Measurements from ENCODE around the gene PMF1.

The PMF1 gene

DNA sequence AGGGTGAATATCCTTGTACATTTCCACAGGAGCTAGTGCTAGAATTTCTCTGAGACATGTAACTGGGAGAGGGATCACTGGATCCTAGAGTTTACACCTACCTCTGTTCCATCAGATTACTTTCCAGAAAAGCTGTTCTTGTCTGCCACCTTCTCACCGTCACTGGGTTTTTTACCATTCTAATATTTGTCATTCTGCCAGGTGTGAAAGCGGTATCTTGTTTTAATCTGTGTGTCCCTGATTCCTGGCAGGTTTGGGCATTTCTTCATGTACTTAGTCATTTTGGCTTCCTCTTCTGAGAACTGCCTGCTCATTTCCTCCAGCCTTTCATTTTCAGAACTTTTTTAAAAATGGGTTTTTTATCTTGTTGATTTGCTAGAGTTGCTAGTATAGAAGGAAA is 5.1 kb downstream of the PMF1 start:
- peaks cover 7% of the 10 kb centered on the region for H3K36me3 ChIP-seq (ENCODE audit: control insufficient read depth, insufficient read depth, low read length)
- H3K4me1 ChIP-seq (ENCODE audit: control insufficient read depth, insufficient read depth, low read length), result no peaks in the 10 kb centered on the region
- H3K4me3 ChIP-seq (ENCODE audit: insufficient read depth, low read depth, low read length), result no peak overlapping the region
- no peaks in the 10 kb centered on the region for H3K9me3 ChIP-seq (ENCODE audit: control insufficient read depth, low read length)
- WGBS, 2 experiments, result 97 to 98% methylated on average over 2 of the region's 2 CpGs
- no peak overlapping the region for H3K27ac ChIP-seq (ENCODE audit: insufficient read depth, low read depth, low read length, poor library complexity, severe bottlenecking)
- no peaks in the 10 kb centered on the region for H3K27me3 ChIP-seq (ENCODE audit: control insufficient read depth, insufficient read depth, low read length, poor library complexity, severe bottlenecking)

DNA sequence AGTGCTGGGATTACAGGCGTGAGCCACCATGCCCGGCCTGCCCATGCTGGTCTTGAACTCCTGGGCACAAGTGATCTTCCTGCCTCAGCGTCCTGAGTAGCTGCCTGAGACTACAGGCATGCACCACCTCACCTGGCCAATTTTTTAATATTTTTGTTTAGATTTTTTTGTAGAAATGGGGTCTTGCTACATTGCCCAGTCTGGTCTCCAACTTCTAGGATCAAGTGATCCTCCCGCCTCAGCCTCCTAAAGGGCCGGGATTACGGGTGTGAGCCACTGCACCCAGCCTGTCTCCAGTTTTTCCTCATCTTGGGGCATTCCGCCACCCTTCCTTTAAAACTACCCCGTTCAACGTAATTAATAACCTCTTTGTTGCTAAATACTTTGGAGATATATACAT is 7.4 kb downstream of the PMF1 start:
- Histone ChIP-seq H3K36me3 (ENCODE audit: control insufficient read depth, insufficient read depth, low read length) (peaks cover 15% of the 10 kb centered on the region), H3K27me3 (ENCODE audit: control insufficient read depth, insufficient read depth, low read length, poor library complexity, severe bottlenecking) (no peaks in the 10 kb centered on the region), H3K4me3 (ENCODE audit: insufficient read depth, low read depth, low read length) (no peak overlapping the region), H3K9me3 (ENCODE audit: control insufficient read depth, low read length) (no peaks in the 10 kb centered on the region), H3K4me1 (ENCODE audit: control insufficient read depth, insufficient read depth, low read length) (no peaks in the 10 kb centered on the region), H3K27ac (ENCODE audit: insufficient read depth, low read depth, low read length, poor library complexity, severe bottlenecking) (no peak overlapping the region)
- 94 to 97% methylated on average over 8 to 9 of the region's 9 CpGs for WGBS, 2 experiments

- H3K4me3 ChIP-seq (ENCODE audit: insufficient read depth, low read depth, low read length), result no peak overlapping the region
- H3K27me3 ChIP-seq (ENCODE audit: control insufficient read depth, insufficient read depth, low read length, poor library complexity, severe bottlenecking), result no peaks in the 10 kb centered on the region
- no peak overlapping the region for H3K27ac ChIP-seq (ENCODE audit: insufficient read depth, low read depth, low read length, poor library complexity, severe bottlenecking)
- H3K9me3 ChIP-seq (ENCODE audit: control insufficient read depth, low read length), result no peaks in the 10 kb centered on the region
- peaks cover 23% of the 10 kb centered on the region for H3K36me3 ChIP-seq (ENCODE audit: control insufficient read depth, insufficient read depth, low read length)
- 91 to 92% methylated on average over 13 of the region's 13 CpGs for WGBS, 2 experiments
- no peaks in the 10 kb centered on the region for H3K4me1 ChIP-seq (ENCODE audit: control insufficient read depth, insufficient read depth, low read length)
These were observed 9.3 kb downstream of the PMF1 start for GRCh38 chr1:156221986-156222692.

DNA sequence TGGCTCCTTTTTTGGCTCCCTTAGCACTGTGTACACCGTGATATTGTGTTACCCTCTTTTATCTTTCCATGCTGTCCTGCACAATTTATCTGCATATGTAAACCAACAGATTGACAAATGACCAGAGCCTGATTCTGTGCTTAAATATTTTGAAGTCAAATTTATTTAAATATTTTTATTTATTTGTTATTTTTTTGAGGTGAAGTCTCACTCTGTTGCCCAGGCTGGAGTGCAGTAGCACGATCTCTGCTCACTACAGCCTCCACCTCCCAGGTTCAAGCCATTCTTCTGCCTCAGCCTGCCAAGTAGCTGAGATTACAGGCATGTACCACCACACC is 12.8 kb downstream of the PMF1 start:
- H3K27me3 ChIP-seq (ENCODE audit: control insufficient read depth, insufficient read depth, low read length, poor library complexity, severe bottlenecking), result no peaks in the 10 kb centered on the region
- WGBS, 2 experiments, result 27 to 41% methylated on average over 2 of the region's 2 CpGs
- H3K9me3 ChIP-seq (ENCODE audit: control insufficient read depth, low read length), result no peaks in the 10 kb centered on the region
- no peak overlapping the region for H3K4me3 ChIP-seq (ENCODE audit: insufficient read depth, low read depth, low read length)
- no peaks in the 10 kb centered on the region for H3K4me1 ChIP-seq (ENCODE audit: control insufficient read depth, insufficient read depth, low read length)
- H3K36me3 ChIP-seq (ENCODE audit: control insufficient read depth, insufficient read depth, low read length), result peaks cover 23% of the 10 kb centered on the region
- no peak overlapping the region for H3K27ac ChIP-seq (ENCODE audit: insufficient read depth, low read depth, low read length, poor library complexity, severe bottlenecking)

GRCh38 chr1:156226116-156226538 is 13.3 kb downstream of the PMF1 start:
- no peaks in the 10 kb centered on the region for H3K4me1 ChIP-seq (ENCODE audit: control insufficient read depth, insufficient read depth, low read length)
- 92 to 100% methylated on average over 2 of the region's 2 CpGs for WGBS, 2 experiments
- H3K27me3 ChIP-seq (ENCODE audit: control insufficient read depth, insufficient read depth, low read length, poor library complexity, severe bottlenecking), result no peaks in the 10 kb centered on the region
- H3K4me3 ChIP-seq (ENCODE audit: insufficient read depth, low read depth, low read length), result no peak overlapping the region
- peaks cover 19% of the 10 kb centered on the region for H3K36me3 ChIP-seq (ENCODE audit: control insufficient read depth, insufficient read depth, low read length)
- H3K9me3 ChIP-seq (ENCODE audit: control insufficient read depth, low read length), result no peaks in the 10 kb centered on the region
- no peak overlapping the region for H3K27ac ChIP-seq (ENCODE audit: insufficient read depth, low read depth, low read length, poor library complexity, severe bottlenecking)

DNA sequence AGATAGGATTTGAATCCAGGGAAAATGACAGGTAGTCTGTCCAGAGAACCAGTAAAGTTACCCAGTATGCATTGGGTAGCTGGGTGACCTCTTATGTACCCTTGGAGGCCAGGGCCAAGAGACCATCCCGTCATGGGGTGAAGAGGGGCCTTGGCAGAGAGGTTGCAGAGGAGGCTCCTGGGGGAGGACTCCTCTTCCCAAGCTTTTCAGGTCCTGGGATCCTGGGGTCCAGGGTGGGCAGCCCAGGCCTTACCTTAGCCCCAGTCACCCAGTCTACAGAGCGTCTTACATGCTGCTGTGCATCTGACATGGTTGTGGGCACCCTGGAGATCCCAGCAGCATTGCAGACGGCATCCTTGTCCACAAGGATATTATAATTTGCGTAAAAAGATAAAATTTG is 14.0 kb downstream of the PMF1 start:
- H3K9me3 ChIP-seq (ENCODE audit: control insufficient read depth, low read length), result no peaks in the 10 kb centered on the region
- peaks cover 17% of the 10 kb centered on the region for H3K36me3 ChIP-seq (ENCODE audit: control insufficient read depth, insufficient read depth, low read length)
- no peak overlapping the region for H3K4me3 ChIP-seq (ENCODE audit: insufficient read depth, low read depth, low read length)
- WGBS, 2 experiments, result 94 to 95% methylated on average over 4 of the region's 4 CpGs
- no peaks in the 10 kb centered on the region for H3K4me1 ChIP-seq (ENCODE audit: control insufficient read depth, insufficient read depth, low read length)
- H3K27ac ChIP-seq (ENCODE audit: insufficient read depth, low read depth, low read length, poor library complexity, severe bottlenecking), result no peak overlapping the region
- H3K27me3 ChIP-seq (ENCODE audit: control insufficient read depth, insufficient read depth, low read length, poor library complexity, severe bottlenecking), result no peaks in the 10 kb centered on the region

- Histone ChIP-seq H3K36me3 (ENCODE audit: control insufficient read depth, insufficient read depth, low read length) (peaks cover 12% of the 10 kb centered on the region), H3K27me3 (ENCODE audit: control insufficient read depth, insufficient read depth, low read length, poor library complexity, severe bottlenecking) (no peaks in the 10 kb centered on the region), H3K9me3 (ENCODE audit: control insufficient read depth, low read length) (no peaks in the 10 kb centered on the region), H3K4me3 (ENCODE audit: insufficient read depth, low read depth, low read length) (no peak overlapping the region), H3K27ac (ENCODE audit: insufficient read depth, low read depth, low read length, poor library complexity, severe bottlenecking) (no peak overlapping the region), H3K4me1 (ENCODE audit: control insufficient read depth, insufficient read depth, low read length) (no peaks in the 10 kb centered on the region)
- WGBS, 2 experiments, result 82 to 83% methylated on average over 7 of the region's 7 CpGs
These were observed 15.7 kb downstream of the PMF1 start for GRCh38 chr1:156228501-156228900.

- Histone ChIP-seq H3K9me3 (ENCODE audit: control insufficient read depth, low read length) (no peaks in the 10 kb centered on the region), H3K27ac (ENCODE audit: insufficient read depth, low read depth, low read length, poor library complexity, severe bottlenecking) (no peak overlapping the region), H3K4me3 (ENCODE audit: insufficient read depth, low read depth, low read length) (no peak overlapping the region), H3K36me3 (ENCODE audit: control insufficient read depth, insufficient read depth, low read length) (peaks cover 16% of the 10 kb centered on the region), H3K4me1 (ENCODE audit: control insufficient read depth, insufficient read depth, low read length) (no peaks in the 10 kb centered on the region), H3K27me3 (ENCODE audit: control insufficient read depth, insufficient read depth, low read length, poor library complexity, severe bottlenecking) (no peaks in the 10 kb centered on the region)
- 95 to 96% methylated on average over 11 of the region's 11 CpGs for WGBS, 2 experiments
These were observed 17.1 kb downstream of the PMF1 start for GRCh38 chr1:156229809-156230472.

GRCh38 chr1:156230473-156230837 is 17.6 kb downstream of the PMF1 start:
- H3K9me3 ChIP-seq (ENCODE audit: control insufficient read depth, low read length), result no peaks in the 10 kb centered on the region
- no peaks in the 10 kb centered on the region for H3K4me1 ChIP-seq (ENCODE audit: control insufficient read depth, insufficient read depth, low read length)
- WGBS, 2 experiments, result 100% methylated on average over 1 of the region's 1 CpG
- no peak overlapping the region for H3K27ac ChIP-seq (ENCODE audit: insufficient read depth, low read depth, low read length, poor library complexity, severe bottlenecking)
- H3K4me3 ChIP-seq (ENCODE audit: insufficient read depth, low read depth, low read length), result no peak overlapping the region
- H3K36me3 ChIP-seq (ENCODE audit: control insufficient read depth, insufficient read depth, low read length), result peaks cover 16% of the 10 kb centered on the region
- H3K27me3 ChIP-seq (ENCODE audit: control insufficient read depth, insufficient read depth, low read length, poor library complexity, severe bottlenecking), result no peaks in the 10 kb centered on the region

DNA sequence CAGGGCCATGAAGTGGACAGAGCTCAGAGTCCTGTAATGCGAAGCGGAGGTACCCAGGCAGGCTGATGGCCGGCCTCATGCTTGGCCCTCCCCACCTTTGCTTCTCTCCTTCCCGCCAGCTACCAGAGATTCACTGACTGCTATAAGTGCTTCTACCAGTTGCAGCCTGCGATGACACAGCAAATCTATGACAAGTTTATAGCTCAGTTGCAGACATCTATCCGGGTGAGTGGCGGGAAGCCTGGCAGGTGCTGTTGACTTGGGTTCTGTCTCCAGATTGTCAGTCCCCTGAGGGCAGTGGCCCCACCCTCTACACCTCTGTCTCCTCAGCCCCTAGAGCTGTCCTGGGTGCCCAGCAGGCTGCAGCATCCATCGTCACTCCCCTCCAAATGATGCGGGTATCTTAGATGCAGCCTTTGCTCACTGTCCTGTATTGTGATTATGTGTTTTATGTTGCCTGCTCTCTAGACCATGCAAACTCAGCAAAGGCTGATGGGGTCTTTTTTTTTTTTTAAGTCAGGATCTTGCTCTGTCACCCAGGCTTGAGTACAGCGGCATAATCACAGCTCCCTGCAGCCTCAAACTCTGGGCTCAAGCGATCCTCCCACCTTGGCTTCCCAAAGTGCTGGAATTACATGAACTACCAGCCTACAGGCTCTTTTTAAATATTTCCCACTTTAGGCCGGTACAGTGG is 19.5 kb downstream of the PMF1 start:
- H3K4me1 ChIP-seq (ENCODE audit: control insufficient read depth, insufficient read depth, low read length), result no peaks in the 10 kb centered on the region
- H3K27ac ChIP-seq (ENCODE audit: insufficient read depth, low read depth, low read length, poor library complexity, severe bottlenecking), result no peak overlapping the region
- H3K9me3 ChIP-seq (ENCODE audit: control insufficient read depth, low read length), result no peaks in the 10 kb centered on the region
- WGBS, 2 experiments, result 94 to 95% methylated on average over 12 of the region's 12 CpGs
- H3K4me3 ChIP-seq (ENCODE audit: insufficient read depth, low read depth, low read length), result no peak overlapping the region
- no peaks in the 10 kb centered on the region for H3K27me3 ChIP-seq (ENCODE audit: control insufficient read depth, insufficient read depth, low read length, poor library complexity, severe bottlenecking)
- peaks cover 23% of the 10 kb centered on the region for H3K36me3 ChIP-seq (ENCODE audit: control insufficient read depth, insufficient read depth, low read length)
